GM19025 (cell line): ENCODE data around the gene HLA-G.

Experiments
- ATAC-seq: cut with Tn5 transposase; IDR thresholded peaks from one replicate; pipeline ENCODE4 v1.9.1; 2021; ENCODE audit warnings: mild to moderate bottlenecking, low read depth, moderate library complexity; ENCODE audit not compliant: unreplicated experiment

HLA-G gene

DNA sequence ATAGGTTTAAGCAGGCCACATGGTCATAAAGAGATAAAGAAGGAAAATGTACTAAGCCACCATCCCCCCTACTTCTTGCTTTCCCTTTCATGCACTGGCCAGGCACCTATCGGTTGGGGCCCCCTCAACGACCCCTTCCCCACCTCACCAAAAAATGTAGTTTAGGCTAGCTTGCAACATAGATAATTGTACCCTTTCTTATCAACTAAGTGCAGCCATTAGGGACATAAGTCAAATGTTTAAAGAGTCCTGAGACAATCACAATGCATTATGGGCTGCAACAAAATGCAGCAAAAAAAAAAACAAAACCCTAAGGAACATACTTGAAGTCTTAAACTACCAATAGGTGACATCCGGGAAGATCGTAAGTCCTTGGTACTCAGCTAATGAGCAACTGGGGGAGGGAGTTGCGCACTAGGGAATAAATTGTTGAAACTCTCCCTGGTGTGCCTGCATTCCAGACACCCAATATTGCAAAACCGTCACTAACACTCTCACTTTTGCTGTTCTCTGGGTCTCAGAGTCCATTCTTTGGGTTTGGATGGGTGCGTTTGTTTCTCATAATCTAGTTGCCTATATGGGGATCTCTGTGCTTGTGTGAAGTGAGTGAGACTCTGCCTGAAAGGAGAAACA is 12.4 kb upstream of the HLA-G start:
- ATAC-seq, result no peak

DNA sequence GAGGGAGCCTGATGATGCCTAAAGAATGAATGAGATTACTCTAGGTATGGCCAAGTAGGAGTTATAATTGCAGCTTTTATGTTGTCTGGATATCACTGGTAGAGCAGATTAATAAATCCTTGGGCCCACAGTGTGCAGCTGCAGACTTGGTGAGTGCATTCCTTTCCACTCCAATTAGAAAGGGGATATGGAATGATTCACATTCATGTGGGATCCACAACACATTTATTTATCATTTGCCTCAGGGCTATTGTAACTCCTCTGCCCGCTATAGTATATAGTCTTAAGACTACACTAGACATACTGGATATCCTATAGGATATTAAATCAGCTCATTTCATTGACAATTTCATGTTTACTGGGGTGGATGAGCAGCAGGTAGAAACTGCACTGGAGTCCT is 11.6 kb upstream of the HLA-G start:
- ATAC-seq, result no peak

DNA sequence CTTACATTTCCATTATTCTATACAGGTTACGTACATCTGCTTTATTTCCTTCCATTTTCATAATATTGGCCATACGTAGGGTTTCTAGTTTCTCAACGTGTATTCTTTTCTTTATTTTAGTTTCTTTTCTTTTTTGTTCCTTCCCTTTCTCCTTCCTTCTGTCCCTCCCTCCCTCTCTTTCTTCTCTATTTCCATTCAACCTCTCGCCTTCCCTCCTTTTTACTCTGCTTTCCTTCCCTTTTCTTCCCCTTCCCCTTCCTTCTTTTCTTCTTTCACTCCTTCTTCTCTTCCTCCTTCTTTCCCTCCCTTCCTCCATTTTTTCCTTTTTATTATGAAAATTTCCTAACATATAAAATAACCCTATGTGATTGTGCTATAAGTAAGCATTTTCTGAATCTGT is 8.7 kb upstream of the HLA-G start:
- no peak for ATAC-seq

DNA sequence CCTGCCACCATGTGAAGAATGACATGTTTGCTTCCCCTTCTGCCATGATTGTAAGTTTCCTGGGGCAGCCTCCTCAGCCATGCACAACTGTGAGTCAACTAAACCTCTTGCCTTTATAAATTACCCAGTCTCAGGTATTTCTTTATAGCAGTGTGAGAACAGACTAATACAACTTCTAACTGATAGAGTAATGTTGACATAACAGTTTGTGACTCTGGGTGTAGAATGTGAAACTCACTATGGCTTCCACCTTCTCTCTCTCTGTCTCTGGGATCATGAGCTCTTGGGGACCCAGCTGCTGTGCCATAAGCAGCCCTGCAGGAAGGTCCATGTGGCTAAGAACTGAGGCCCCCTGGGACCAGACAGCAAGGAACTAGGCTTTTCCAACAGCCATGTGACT is 3.5 kb upstream of the HLA-G start:
- ATAC-seq, result no peak

DNA sequence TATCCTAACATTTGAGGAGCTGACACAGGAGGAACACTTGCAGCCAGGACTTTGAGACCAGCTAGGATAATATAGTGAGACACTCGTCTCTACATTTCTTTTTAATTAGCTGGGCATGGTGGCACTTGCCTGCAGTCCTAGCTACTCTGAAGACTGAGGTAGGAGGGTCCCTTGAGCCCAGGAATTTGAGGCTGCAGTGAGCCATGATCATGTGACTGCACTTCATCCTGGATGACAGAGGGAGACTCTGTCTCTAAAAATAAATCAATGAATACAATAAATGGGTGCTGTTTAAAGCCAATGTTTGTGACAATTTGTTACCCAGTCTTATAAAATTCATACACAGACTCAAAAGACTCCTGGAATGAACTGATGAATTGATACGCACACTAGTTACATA is 1.8 kb upstream of the HLA-G start:
- no peak for ATAC-seq

DNA sequence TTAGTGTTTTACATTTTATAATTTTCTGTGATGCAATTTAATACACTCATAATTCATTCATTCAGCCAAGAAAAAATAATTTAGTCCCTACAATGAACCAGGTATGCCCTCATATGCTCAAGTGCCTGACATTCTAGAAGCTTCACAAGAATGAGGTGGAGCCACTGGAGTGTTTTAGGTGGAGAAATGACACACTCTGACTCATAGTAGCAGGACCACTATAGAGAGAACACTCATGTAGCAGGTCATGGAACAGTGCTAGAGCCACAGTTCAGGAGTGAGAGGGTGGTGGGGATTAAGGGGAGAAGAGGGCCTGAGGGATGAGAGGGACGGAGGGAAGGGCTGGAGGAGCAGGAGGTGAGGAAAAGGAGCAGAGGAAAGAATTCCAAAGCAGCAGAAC is 1.4 kb upstream of the HLA-G start:
- no peak for ATAC-seq

DNA sequence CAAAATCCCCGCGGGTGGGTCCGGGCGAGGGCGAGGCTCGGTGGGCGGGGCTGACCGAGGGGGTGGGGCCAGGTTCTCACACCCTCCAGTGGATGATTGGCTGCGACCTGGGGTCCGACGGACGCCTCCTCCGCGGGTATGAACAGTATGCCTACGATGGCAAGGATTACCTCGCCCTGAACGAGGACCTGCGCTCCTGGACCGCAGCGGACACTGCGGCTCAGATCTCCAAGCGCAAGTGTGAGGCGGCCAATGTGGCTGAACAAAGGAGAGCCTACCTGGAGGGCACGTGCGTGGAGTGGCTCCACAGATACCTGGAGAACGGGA is 809 bp downstream of the HLA-G start:
- no peak for ATAC-seq

DNA sequence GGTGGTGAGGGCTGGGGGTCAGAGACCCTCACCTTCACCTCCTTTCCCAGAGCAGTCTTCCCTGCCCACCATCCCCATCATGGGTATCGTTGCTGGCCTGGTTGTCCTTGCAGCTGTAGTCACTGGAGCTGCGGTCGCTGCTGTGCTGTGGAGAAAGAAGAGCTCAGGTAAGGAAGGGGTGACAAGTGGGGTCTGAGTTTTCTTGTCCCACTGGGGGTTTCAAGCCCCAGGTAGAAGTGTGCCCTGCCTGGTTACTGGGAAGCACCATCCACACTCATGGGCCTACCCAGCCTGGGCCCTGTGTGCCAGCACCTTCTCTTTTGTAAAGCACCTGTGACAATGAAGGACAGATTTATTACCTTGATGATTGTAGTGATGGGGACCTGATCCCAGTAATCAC is 2.1 kb downstream of the HLA-G start:
- no peak for ATAC-seq

DNA sequence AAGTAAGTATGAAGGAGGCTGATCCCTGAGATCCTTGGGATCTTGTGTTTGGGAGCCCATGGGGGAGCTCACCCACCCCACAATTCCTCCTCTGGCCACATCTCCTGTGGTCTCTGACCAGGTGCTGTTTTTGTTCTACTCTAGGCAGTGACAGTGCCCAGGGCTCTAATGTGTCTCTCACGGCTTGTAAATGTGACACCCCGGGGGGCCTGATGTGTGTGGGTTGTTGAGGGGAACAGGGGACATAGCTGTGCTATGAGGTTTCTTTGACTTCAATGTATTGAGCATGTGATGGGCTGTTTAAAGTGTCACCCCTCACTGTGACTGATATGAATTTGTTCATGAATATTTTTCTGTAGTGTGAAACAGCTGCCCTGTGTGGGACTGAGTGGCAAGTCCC is 2.8 kb downstream of the HLA-G start:
- ATAC-seq, result no peak

DNA sequence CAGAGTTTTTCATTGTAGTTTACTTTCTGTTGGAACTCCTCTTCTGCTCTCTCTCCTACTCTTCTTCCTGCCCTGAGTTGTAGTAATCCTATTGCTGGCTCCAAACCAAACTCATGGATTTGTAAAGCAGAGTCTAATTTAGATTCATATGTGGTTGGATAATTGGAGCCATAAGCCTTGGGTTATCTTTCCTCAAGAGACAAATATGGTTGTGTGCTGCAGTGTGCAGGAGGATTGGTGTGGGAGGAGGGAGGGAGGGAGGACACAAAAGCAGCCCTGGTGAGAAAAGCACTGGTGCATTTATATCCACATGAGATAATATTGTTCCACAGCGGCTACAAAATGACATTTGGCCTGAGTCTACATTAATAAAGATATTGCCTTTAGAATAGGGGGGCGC is 4.2 kb downstream of the HLA-G start:
- ATAC-seq, result no peak

DNA sequence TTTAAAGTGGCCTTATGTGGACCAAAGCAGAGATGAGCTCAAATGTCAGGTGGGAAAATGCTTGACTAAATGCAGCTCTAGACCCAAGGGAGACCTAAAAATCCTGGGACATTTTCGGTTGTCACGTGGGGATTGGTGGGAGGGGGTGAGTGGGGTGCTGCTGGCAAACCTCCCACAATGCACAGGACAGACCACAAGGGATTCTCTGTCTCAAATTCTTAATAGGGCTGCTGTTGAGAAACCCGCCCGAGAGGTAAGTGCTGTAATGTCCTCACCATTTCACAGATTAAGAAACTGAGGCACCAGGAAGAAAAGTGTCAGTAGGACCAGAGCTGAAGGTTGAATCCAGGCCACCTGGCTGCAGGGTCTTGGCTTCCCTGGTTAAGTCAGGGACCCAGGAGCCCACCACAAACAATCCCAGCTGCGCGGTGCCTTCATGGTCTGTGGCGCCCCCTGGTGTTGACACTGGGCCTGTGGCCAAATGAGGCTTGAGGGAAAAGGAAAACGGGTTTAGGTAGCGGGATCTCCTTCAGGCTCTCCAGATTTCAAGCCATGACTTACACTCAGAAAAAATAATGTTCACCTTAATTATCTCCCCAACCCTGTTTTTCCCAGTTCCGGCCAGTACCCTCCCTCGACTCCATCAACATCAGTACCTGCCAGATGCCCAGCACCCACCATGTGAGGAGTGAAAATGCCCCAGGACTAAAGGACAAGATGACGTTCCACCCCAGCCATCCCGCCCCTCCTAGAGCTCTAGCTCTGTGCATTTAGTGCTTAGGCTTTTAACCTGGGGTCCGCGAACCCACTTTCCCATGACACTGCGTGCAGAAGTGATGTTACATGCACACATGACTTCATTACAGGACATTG is 7.2 kb downstream of the HLA-G start:
- ATAC-seq, result no peak

DNA sequence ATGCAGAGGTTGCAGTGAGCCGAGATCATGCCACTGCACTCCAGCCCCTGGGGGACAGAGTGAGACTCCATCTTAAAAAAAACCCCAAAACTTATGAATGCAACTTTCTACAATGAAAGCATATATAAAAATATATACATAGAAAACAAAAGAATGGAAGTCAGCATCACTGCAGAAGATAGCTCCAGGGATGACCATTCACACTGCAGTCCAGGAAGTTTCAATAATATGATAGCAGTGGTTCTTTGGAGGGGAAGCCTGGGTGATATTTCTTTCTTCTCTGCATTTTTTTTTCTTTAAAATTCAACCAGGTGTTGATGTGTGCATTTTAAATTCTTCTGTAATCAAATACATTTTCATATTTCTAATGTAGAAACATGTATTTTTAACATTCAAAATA is 12.3 kb downstream of the HLA-G start:
- no peak for ATAC-seq

DNA sequence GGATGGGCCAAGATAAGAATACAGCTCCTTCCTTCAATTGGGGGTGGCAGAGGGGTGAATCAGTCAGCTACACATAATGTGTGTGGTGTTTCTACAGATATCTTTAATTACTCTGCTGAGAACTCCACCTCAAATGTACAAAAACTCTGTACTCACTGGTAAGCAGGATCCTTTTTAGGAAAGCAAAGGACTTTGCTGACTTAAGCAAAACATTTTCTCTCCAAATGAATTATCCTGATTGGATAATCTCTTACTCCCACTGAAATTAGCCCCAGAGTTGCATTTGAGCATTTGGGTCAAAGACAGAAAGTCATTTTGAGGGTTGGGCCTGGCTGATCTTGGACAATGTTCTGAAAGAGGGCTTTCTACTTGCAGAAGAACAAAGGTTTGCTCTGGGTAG is 13.4 kb downstream of the HLA-G start:
- ATAC-seq, result no peak

DNA sequence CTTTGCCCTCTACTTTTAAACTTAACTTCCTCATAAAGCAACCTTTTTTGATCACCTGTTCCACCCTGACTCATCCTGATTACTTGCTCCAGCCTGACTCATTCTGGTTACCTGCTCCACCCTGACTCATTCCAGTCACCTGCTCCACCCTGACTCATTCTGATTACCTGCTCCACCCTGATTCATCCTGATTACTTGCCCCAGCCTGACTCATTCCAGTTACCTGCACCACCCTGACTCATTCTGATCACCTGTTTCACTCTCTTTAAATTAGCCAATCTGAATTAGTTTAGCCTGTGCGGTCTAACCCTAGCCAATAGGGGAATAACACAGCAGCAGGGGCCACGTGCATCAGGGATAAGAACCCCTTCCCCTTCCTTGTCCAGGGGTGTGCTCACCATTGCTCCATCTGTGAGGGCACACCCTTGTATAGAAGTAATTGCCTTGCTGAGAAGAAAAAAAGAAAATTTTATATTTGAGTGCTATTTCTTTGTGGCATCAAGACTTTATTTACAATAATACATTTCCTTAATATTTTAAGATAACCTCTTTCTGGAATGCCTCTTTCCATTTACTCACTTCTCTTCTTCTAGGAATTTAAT is 17.9 kb downstream of the HLA-G start:
- no peak for ATAC-seq

DNA sequence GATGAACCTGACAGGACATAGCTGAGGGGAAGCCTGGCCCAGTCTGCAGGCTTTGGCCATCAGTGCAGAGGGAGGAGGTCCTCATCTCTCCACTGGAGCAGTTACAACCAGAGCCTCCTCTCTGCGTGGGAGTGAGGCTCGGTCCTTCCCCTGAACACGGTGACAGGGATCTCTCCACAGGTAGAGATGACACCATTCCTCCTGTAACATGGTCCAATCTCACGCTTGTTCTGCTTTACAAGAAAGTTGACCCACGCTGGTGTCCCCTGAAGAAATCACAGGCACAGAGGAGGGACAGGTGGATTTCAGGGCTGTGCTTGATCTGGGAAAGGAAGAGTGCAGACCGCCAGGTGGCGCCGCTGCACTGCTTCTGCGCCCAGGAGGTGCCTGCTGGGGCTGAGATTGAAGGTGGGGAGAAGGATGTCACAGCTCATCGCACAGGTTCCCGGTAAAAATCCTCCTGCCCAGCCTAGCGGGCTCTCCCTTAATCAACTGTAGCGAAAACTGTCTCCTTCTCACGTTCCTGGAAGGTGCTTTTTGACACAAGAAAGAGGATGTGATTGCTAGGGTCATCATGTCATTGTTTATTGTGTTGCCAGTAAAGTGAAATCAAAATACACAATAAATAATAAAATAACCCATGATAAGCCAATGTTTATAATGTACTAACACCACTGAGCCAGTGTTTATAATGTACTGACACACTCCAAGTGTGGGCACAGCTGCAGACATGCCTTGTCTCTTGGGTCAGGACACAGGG is 20.4 kb downstream of the HLA-G start:
- ATAC-seq, result no peak

DNA sequence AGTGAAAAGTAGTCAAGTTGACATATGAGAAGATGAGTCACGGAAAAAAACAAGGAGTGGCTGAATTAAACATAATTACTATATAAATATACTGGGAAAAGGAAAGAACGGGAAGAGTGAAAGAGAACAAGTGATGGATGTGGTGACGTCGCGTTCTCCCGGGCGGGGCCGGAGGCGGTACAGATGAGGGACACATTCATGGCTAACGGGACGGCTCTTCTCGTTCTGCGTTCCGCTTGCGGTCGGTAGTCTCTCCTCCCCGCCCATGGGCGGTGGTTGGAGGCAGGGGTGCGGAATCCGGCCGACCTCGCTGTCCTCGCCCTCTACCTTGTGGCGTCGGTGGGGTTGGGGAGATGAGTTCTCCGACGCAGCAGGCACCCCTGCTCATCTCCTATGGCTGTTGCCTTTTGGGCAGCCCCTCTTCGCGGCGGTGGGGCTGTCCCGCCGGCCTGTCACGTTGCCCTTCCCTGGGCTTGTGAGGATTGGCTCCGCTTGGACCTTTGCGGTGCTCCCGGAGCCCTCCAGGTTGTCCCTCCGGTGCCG is 22.5 kb downstream of the HLA-G start:
- no peak for ATAC-seq

DNA sequence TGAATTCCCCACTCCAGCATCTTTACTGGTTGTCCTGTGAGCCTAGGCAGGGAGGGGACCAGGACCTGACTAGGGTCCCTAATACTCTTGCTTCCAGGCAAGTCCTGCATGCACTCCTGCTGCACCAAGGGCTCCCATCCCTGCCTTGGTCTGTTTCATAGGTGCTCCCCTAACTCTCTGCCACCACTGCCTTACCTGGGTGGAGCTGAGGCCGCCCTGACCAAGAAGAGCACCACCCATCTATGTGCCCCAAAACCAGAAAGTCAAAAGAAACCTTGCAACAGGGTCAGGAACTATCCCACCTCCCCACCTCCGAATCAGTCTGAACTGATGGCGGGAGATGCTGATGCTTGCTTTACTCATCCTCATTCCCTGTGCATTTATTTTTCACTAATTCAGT is 23.6 kb downstream of the HLA-G start:
- no peak for ATAC-seq

DNA sequence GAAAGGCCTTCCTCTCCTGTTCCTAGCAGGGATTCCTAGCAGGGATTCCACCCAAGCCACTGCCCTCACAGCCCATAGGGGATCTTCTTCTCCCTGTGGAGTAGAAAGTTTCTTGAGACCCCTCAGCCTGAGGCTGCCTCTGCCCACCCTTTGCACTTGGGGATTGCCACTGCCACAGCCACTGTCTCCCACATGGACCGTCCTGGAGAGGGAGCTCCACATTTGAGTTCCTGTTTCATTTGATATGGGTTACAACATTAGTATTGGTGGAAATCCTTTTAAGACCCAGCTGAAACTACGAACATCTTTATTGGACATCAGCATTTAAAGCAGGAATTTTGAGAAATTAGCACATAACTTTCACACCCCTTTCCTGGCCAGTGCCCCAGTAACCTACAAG is 25.6 kb downstream of the HLA-G start:
- ATAC-seq, result no peak

DNA sequence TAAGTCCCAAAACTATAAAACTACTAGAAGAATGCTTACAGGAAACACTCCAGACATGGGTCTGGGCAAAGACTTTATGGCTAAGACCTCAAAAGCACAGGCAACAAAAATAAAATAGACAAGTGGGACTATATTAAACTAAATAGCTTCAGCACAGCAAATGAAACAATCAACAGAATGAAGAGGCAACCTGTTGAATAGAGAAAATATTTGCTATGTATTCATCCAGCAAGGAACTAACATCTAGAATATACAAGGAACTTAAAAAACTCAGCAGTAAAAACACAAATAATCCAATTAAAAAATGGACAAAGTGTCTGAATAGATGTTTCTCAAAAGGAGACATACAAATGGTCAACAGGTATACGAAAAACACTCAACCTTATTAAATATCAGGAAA is 30.4 kb downstream of the HLA-G start:
- no peak for ATAC-seq

DNA sequence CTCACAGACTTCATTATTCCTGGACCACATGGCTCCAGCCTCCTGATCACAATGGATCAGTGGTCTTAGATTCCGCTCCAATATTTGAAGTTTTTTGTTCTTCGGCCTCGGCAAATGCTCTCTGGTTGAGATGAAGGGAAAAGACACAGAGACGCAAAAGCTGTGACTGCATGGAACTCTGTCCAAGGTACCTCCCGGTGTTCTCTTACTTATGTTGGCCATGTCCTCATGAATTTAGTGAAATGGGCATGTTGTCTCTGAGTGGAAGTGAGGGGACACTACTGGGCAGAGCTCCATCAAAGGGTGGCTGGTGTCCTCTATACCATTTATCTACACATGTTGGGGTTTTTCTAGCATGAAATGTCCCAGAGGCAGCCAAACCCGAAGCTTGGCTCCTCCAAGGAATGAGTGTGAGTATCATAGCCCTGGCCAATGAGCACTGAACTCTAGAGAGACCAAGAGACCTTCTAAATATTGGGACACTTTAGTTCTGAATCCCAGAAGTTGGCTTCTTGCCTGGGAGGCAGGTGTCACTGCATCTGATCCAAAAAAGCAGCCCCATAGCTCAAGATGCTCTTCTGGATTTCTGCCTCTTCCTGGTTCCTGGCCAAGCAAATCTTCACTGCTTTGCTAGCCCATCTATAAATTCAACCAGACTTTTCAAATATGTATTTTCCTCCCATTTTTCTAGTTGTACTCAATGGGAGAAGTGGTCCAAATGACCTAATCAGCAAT is 34.1 kb downstream of the HLA-G start:
- no peak for ATAC-seq
